Occipital lobe (tissue), 2 donors: Measurements from ENCODE around the gene CD7. TPM values are rescaled to one million over a fixed set of nuclear protein-coding genes. Genes with fewer than 3 reads are reported as not detected.

Experiments
- DNase-seq: peaks from one replicate; lab custom pipeline; 2025; lab: John Stamatoyannopoulos, UW
- total RNA-seq: library from RNA; depleted of rRNA; stranded (reverse); fragments of >200 nt; gene quantifications from one replicate; pipeline ENCODE4 v1.2.3, GENCODE V29; 2014

Gene CD7
- total RNA-seq, 1 donor from 2014 or later = not detected

GRCh38 chr17:82280537-82280936 lies 36.9 kb downstream of the CD7 start:
- DNase-seq = no peak

GRCh38 chr17:82278786-82279391 lies 38.5 kb downstream of the CD7 start:
- no peak for DNase-seq

GRCh38 chr17:82278308-82278707 lies 39.1 kb downstream of the CD7 start:
- no peak for DNase-seq

DNA sequence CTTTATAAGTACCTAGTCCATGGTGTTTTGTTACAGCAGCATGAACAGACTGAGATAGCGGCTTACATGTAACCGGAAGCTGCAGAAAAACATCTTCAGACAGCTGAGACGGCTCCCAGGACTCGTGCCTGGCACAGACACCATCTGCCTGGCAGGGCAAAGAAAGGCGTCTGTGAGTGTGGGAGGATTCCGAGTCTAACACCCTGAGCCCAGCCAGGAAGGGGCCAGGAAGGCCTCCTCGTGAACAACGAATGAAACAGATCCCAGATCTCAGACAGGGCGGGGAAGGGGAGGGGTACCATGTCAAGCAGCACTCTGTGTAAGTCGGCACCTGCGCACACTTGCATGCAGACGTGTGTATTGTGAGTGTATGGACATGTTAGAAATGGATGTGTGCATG lies 39.6 kb downstream of the CD7 start:
- no peak for DNase-seq

DNA sequence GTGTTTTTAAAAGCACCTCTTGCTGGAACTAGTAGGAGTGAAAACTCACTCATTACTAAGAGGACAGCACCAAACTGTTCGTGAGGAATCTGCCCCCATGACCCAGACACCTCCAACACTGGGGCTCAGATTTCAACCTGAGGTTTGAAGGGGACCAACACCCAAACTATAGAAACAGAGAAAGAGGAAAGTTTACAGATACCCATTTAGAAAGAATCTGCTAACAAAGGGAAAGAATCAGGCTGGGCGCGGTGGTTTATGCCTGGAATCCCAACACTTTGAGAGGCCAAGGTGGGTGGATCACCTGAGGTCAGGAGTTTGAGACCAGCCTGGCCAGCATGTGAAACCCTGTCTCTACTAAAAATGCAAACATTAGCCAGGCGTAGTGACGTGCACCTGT lies 40.5 kb downstream of the CD7 start:
- no peak for DNase-seq

GRCh38 chr17:82275326-82275725 lies 42.1 kb downstream of the CD7 start:
- DNase-seq = no peak

DNA sequence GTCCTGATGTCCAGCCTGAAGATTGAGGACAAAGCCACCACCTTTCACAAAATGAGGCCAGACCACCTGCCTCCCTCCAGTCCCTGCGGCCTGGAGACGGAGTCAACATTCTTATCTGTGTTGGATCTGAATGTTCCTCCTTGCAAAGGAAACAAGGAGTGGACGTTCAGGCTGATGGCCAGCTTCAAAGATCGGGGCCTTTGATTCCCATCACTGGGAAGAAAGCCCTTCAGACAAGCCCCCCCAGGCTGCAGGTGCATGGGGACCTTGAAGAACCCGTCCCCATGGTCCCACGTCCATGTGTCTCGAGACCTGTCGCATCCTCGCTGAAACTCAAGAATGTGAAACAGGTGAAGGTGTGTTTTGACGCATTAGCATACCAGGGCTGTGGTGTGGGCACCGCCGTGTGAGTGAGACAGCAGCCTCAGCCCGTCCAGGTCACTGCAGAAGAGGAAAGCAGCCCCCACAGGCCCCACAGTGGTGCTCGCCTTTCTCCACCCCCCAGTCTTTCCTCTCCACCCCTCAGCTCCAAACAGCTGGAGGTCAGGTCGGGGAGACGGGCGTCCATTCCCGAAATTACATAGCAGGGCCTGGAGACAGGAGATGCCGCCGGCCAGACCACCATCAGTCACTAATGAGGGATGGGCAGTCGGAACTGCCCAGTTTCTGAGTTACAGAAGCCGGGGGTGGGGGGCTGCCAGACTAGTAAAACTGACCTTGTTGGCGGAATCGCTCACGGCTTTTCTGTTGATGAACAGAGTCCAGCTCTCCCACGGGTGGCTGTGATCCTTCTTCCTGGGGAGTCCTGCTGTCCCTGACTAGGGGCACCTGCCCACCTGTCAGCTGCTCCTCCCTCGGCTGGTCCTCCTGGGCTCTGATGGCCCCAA lies 43.0 kb downstream of the CD7 start:
- no peak for DNase-seq

- DNase-seq = peak; percentile 79
Measured at GRCh38 chr17:82273327-82274133, 43.9 kb downstream of the CD7 start, which contains the start of gene CSNK1D. Gene CSNK1D, minus strand, starts transcription at chr17:82273700. Its CDS starts 319 bp downstream, at chr17:82273381.

DNA sequence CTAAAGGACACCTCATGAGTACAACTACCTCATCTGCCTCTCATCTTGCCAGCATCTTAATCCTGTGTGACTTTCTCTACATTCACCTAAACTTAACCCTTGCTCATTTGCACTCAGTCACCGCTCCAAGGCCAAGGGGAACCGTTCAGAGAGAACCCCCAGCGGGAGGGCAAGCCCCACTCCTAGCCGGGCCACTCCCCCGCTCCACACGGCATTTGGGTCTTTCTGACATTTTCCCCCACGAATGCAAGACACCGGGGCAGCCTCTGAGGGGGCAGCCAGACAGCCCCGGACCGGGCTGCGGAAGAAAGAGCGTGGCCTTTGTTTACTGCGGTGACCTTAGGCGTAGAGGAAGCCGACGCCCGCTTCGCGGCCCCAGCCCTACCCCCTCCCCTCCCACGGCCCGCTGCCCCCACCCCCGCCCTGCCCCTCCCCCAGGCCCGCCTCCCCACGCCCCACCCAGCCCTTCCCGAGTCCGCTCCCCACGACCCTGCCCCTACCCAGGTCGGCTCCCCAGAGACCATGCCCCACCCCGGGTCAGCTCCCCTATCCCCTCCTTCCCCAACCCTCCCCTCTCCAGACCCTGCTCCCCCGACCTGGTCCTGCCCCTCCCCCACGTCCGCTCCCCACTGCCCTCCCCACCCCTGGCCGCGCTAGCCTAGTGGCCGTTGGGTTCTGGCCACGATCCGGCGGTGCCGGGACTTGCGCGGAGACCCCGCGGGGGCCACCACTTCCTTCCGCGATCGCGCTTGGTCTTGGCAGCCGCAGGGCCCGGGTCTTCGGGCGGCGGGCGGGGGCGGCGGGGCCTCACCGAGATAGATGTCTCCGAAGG lies 44.7 kb downstream of the CD7 start:
- DNase-seq = no peak

- DNase-seq = no peak
Measured at GRCh38 chr17:82271401-82271800, 46.0 kb downstream of the CD7 start.

DNA sequence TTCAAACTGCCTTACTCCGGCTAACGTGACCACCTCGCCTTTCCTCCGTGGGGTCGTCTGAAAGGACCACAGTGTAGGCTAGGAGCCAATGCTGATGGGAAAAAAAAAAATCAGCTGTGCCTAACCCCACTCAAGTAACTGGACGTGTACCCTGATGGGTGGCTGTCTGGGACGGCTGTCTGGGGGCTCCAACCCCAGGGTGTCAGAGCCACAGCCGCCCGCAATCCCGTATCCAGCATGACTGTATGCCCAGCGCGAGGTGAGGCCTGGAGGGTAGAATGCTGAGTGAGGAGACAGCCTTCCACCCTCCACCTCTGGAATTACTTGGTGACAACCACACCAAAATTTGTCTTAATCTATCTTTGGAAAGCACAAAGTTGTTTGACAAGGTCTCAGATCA lies 46.8 kb downstream of the CD7 start:
- DNase-seq = no peak

- no peak for DNase-seq
Measured at GRCh38 chr17:82269882-82270500, 47.4 kb downstream of the CD7 start.

GRCh38 chr17:82269138-82269881 lies 48.1 kb downstream of the CD7 start:
- DNase-seq = no peak

GRCh38 chr17:82267575-82268379 lies 49.6 kb downstream of the CD7 start:
- DNase-seq = peak; percentile 88

GRCh38 chr17:82266142-82266541 lies 51.3 kb downstream of the CD7 start:
- no peak for DNase-seq
